Mesodermal cell (in vitro differentiated cells): ENCODE measurements around the gene PKNOX2.

Experiments used
- H3K27ac ChIP-seq: 2 replicates; pipeline ENCODE4 v1.7.0; 2013; ENCODE audit warnings: mild to moderate bottlenecking, low read depth, low read length, moderate library complexity; ENCODE audit not compliant: severe bottlenecking
- H3K36me3 ChIP-seq: 2 replicates; pipeline ENCODE4 v1.7.1; 2013; ENCODE audit warnings: mild to moderate bottlenecking, low read length, moderate library complexity; ENCODE audit not compliant: control insufficient read depth, insufficient read depth
- H3K4me1 ChIP-seq: one replicate; pipeline ENCODE4 v1.7.1; 2013; ENCODE audit warnings: mild to moderate bottlenecking, low read length; ENCODE audit not compliant: insufficient read depth, control insufficient read depth, poor library complexity, severe bottlenecking
- H3K4me3 ChIP-seq: 2 replicates; pipeline ENCODE4 v1.7.0; 2013; ENCODE audit warnings: low read length, control low read depth, mild to moderate bottlenecking; ENCODE audit not compliant: insufficient read depth, poor library complexity, severe bottlenecking; ENCODE audit errors: extremely low read depth
- H3K9me3 ChIP-seq: 2 replicates; pipeline ENCODE4 v1.7.1; 2013; ENCODE audit warnings: mild to moderate bottlenecking, low read length, moderate library complexity; ENCODE audit not compliant: control insufficient read depth
- WGBS, 2 experiments: methylation state at CpG; one replicate each; pipeline ENCODE4 v1.1.5; 2013; ENCODE audit warnings: missing lambda C conversion rate in 2 of 2; ENCODE audit not compliant: insufficient coverage in 2 of 2; 5-methylcytosine and 5-hydroxymethylcytosine counted together

The PKNOX2 gene

GRCh38 chr11:125425601-125426000 lies 261.1 kb downstream of the PKNOX2 start:
- H3K27ac ChIP-seq: no peak overlapping the region
- 93 to 95% methylated on average over 4 to 7 of the region's 9 CpGs for WGBS, 2 experiments
- H3K4me3 ChIP-seq: no peak overlapping the region
- H3K4me1 ChIP-seq: no peaks in the 10 kb centered on the region
- H3K9me3 ChIP-seq: no peaks in the 10 kb centered on the region
- no peaks in the 10 kb centered on the region for H3K36me3 ChIP-seq

- Histone ChIP-seq H3K27ac (no peak overlapping the region), H3K9me3 (no peaks in the 10 kb centered on the region), H3K4me1 (no peaks in the 10 kb centered on the region), H3K36me3 (no peaks in the 10 kb centered on the region), H3K4me3 (no peak overlapping the region)
- WGBS, 2 experiments: 84% methylated on average over 11 to 13 of the region's 14 CpGs
Observed at GRCh38 chr11:125426818-125427528, 262.4 kb downstream of the PKNOX2 start.

- Histone ChIP-seq H3K27ac (no peak overlapping the region), H3K4me1 (no peaks in the 10 kb centered on the region), H3K4me3 (no peak overlapping the region), H3K36me3 (no peaks in the 10 kb centered on the region), H3K9me3 (no peaks in the 10 kb centered on the region)
- WGBS, 2 experiments: 71 to 80% methylated on average over 6 to 7 of the region's 11 CpGs
Observed at GRCh38 chr11:125428486-125429173, 264.1 kb downstream of the PKNOX2 start.

- no peaks in the 10 kb centered on the region for H3K4me1 ChIP-seq
- H3K36me3 ChIP-seq: no peaks in the 10 kb centered on the region
- no peak overlapping the region for H3K27ac ChIP-seq
- no peak overlapping the region for H3K4me3 ChIP-seq
- 50 to 54% methylated on average over 3 of the region's 6 CpGs for WGBS, 2 experiments
- no peaks in the 10 kb centered on the region for H3K9me3 ChIP-seq
Observed at GRCh38 chr11:125429174-125429707, 264.7 kb downstream of the PKNOX2 start.

GRCh38 chr11:125429807-125430678 lies 265.5 kb downstream of the PKNOX2 start:
- no peaks in the 10 kb centered on the region for H3K36me3 ChIP-seq
- H3K4me3 ChIP-seq: no peak overlapping the region
- no peak overlapping the region for H3K27ac ChIP-seq
- 92 to 93% methylated on average over 15 of the region's 18 CpGs for WGBS, 2 experiments
- no peaks in the 10 kb centered on the region for H3K9me3 ChIP-seq
- H3K4me1 ChIP-seq: no peaks in the 10 kb centered on the region

- Histone ChIP-seq H3K4me1 (no peaks in the 10 kb centered on the region), H3K4me3 (no peak overlapping the region), H3K27ac (no peak overlapping the region), H3K9me3 (no peaks in the 10 kb centered on the region), H3K36me3 (no peaks in the 10 kb centered on the region)
- 91 to 97% methylated on average over 7 to 8 of the region's 8 CpGs for WGBS, 2 experiments
Observed at GRCh38 chr11:125431009-125431408, 266.5 kb downstream of the PKNOX2 start.

- H3K4me1 ChIP-seq: no peaks in the 10 kb centered on the region
- 92 to 94% methylated on average over 7 to 8 of the region's 8 CpGs for WGBS, 2 experiments
- no peaks in the 10 kb centered on the region for H3K36me3 ChIP-seq
- H3K27ac ChIP-seq: no peak overlapping the region
- H3K9me3 ChIP-seq: no peaks in the 10 kb centered on the region
- H3K4me3 ChIP-seq: no peak overlapping the region
Observed at GRCh38 chr11:125431481-125431880, 266.9 kb downstream of the PKNOX2 start.

- Histone ChIP-seq H3K4me3 (no peak overlapping the region), H3K36me3 (no peaks in the 10 kb centered on the region), H3K27ac (no peak overlapping the region), H3K4me1 (no peaks in the 10 kb centered on the region), H3K9me3 (no peaks in the 10 kb centered on the region)
- WGBS, 2 experiments: 16 to 29% methylated on average over 7 to 9 of the region's 11 CpGs
Observed at GRCh38 chr11:125433454-125434121, 269.0 kb downstream of the PKNOX2 start.

- H3K36me3 ChIP-seq: no peaks in the 10 kb centered on the region
- no peak overlapping the region for H3K27ac ChIP-seq
- H3K9me3 ChIP-seq: no peaks in the 10 kb centered on the region
- WGBS, 2 experiments: 54 to 56% methylated on average over 4 to 7 of the region's 9 CpGs
- no peaks in the 10 kb centered on the region for H3K4me1 ChIP-seq
- H3K4me3 ChIP-seq: no peak overlapping the region
Observed at GRCh38 chr11:125435461-125436238, 271.1 kb downstream of the PKNOX2 start.
